Fibroblast of the aortic adventitia (primary cell): ENCODE data around the gene ZBTB42. TPM values are rescaled to one million over a fixed set of nuclear protein-coding genes. Genes with fewer than 3 reads are reported as not detected.

Source experiments
- DNase-seq: peaks from one replicate; pipeline ENCODE4 v3.0.0-alpha.2; 2010; ENCODE audit warnings: low read depth
- H3K4me3 ChIP-seq: 2 replicates; pipeline ENCODE4 v1.5.1; 2011; ENCODE audit warnings: low read depth, mild to moderate bottlenecking, control low read depth, low read length, moderate library complexity
- CTCF ChIP-seq: IDR thresholded peaks from 2 replicates; pipeline ENCODE4 v1.5.1; 2011; ENCODE audit warnings: mild to moderate bottlenecking, low read length, control low read depth, inconsistent platforms; ENCODE audit not compliant: insufficient read depth
- total RNA-seq: library from RNA; depleted of rRNA; stranded (reverse); fragments of >200 nt; gene quantifications from 2 replicates; pipeline ENCODE4 v1.2.3, GENCODE V29; 2012; ENCODE audit warnings: low replicate concordance

Gene ZBTB42
- total RNA-seq, 1 donor: 5.0 TPM

- DNase-seq: no peak
- no peak for TF ChIP-seq CTCF
- H3K4me3 ChIP-seq: peak overlapping the region; percentile 96
These were observed 46.6 kb upstream of the ZBTB42 start for GRCh38 chr14:104754213-104754851.

- no peak for TF ChIP-seq CTCF
- H3K4me3 ChIP-seq: no peak overlapping the region
- no peak for DNase-seq
These were observed 45.3 kb upstream of the ZBTB42 start for GRCh38 chr14:104755621-104756020.

GRCh38 chr14:104756477-104757237 lies 44.2 kb upstream of the ZBTB42 start:
- no peak for TF ChIP-seq CTCF
- no peak overlapping the region for H3K4me3 ChIP-seq
- DNase-seq: no peak

- no peak for DNase-seq
- H3K4me3 ChIP-seq: no peak overlapping the region
- no peak for TF ChIP-seq CTCF
These were observed 43.7 kb upstream of the ZBTB42 start for GRCh38 chr14:104757238-104757585.

- no peak for TF ChIP-seq CTCF
- H3K4me3 ChIP-seq: no peak overlapping the region
- no peak for DNase-seq
These were observed 43.1 kb upstream of the ZBTB42 start for GRCh38 chr14:104757681-104758392.

GRCh38 chr14:104758981-104759969 lies 41.6 kb upstream of the ZBTB42 start:
- TF ChIP-seq CTCF: no peak
- no peak for DNase-seq
- no peak overlapping the region for H3K4me3 ChIP-seq
